ENCODE measurements around the gene ZNF724.

DNA sequence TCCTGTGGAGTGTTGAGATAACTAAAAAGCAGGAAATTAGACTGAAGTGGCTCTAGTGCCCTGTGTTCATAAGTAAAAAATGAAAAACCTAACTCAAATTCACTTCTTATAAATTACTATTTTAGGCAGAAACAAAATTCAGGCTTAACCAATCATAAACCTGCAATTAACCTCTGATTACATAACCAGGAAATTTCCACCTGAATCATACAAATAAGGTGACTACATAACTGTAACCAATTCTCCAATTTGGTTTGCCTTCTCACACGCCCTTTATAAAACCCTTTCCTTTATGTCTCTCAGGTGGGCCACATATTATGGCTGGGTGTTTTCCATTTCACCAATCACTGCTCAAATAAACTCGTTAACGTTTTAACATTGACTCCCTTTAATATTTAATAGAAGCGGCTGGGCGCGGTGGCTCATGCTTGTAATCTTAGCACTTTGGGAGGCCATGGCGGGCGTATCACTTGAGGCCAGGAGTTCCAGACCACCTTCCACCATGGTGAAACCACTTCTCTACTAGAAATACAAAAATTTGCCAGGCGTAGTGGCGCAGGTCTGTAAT is 22.9 kb upstream of the ZNF724 start:
- TF ChIP-seq, protein P1, sequence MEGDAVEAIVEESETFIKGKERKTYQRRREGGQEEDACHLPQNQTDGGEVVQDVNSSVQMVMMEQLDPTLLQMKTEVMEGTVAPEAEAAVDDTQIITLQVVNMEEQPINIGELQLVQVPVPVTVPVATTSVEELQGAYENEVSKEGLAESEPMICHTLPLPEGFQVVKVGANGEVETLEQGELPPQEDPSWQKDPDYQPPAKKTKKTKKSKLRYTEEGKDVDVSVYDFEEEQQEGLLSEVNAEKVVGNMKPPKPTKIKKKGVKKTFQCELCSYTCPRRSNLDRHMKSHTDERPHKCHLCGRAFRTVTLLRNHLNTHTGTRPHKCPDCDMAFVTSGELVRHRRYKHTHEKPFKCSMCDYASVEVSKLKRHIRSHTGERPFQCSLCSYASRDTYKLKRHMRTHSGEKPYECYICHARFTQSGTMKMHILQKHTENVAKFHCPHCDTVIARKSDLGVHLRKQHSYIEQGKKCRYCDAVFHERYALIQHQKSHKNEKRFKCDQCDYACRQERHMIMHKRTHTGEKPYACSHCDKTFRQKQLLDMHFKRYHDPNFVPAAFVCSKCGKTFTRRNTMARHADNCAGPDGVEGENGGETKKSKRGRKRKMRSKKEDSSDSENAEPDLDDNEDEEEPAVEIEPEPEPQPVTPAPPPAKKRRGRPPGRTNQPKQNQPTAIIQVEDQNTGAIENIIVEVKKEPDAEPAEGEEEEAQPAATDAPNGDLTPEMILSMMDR (IDR thresholded peaks at IDR 0.05; ENCODE audit: insufficient read depth, low read length): no peak
- TF ChIP-seq POLR2AphosphoS5 (IDR thresholded peaks at IDR 0.05; ENCODE audit: low read depth) (no peak), GABPA (IDR thresholded peaks at IDR 0.05; ENCODE audit: low read depth) (no peak), SPI1 (IDR thresholded peaks at IDR 0.05; ENCODE audit: borderline replicate concordance, low read depth) (no peak)
- TF ChIP-seq, protein P2, sequence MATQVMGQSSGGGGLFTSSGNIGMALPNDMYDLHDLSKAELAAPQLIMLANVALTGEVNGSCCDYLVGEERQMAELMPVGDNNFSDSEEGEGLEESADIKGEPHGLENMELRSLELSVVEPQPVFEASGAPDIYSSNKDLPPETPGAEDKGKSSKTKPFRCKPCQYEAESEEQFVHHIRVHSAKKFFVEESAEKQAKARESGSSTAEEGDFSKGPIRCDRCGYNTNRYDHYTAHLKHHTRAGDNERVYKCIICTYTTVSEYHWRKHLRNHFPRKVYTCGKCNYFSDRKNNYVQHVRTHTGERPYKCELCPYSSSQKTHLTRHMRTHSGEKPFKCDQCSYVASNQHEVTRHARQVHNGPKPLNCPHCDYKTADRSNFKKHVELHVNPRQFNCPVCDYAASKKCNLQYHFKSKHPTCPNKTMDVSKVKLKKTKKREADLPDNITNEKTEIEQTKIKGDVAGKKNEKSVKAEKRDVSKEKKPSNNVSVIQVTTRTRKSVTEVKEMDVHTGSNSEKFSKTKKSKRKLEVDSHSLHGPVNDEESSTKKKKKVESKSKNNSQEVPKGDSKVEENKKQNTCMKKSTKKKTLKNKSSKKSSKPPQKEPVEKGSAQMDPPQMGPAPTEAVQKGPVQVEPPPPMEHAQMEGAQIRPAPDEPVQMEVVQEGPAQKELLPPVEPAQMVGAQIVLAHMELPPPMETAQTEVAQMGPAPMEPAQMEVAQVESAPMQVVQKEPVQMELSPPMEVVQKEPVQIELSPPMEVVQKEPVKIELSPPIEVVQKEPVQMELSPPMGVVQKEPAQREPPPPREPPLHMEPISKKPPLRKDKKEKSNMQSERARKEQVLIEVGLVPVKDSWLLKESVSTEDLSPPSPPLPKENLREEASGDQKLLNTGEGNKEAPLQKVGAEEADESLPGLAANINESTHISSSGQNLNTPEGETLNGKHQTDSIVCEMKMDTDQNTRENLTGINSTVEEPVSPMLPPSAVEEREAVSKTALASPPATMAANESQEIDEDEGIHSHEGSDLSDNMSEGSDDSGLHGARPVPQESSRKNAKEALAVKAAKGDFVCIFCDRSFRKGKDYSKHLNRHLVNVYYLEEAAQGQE (IDR thresholded peaks at IDR 0.05; ENCODE audit: insufficient replicate concordance, low read depth): no peak
